Measurements from ENCODE around the gene COX7B2. TPM values are rescaled to one million over a fixed set of nuclear protein-coding genes. Genes with fewer than 3 reads are reported as not detected.

Gene COX7B2
- total RNA-seq, 1 experiment from 2014 or later = not detected

DNA sequence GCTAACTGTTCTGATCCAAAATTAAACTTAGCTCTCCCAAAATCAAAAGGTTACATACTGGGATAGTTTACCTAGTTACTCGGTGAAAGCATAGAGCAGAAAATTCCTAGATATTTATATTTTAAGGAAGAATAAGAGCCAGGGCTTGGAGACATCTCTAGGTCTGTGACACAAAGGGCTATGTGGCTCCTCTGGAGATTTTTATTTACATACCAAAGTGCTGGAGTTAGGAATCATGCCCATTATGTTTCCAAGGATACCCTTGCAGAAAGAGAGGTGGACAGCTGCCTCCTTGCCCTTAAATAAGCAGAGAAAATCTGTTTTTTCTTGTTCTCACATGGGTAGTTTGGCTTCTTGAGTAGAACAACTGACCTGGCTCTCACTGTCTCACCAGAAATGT, 9.0 kb downstream of the COX7B2 start:
- DNase-seq (ENCODE audit: low spot score) = no peak
- in situ Hi-C loops (cut with HindIII; ENCODE audit: low sequenced_read_pairs) = no loop called here

DNA sequence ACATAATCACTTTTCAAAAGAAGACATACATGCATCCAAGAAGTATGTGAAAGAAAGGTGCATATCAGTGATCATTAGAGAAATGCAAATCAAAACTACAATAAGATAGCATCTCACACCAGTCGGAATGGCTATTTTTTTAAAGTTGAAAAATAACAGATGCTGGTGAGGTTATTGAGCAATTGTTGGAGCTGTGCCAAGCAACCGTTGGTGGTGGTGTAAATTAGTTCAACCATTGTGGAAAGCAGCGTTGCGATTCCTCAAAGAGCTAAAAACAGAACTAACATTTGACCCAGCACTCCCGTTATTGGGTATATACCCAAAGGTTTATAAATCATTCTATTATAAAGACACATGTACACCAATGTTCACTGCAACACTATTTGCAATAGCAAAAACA, 14.2 kb downstream of the COX7B2 start:
- no peak for DNase-seq (ENCODE audit: low spot score)
- in situ Hi-C loops (cut with HindIII; ENCODE audit: low sequenced_read_pairs) = no loop called here

DNA sequence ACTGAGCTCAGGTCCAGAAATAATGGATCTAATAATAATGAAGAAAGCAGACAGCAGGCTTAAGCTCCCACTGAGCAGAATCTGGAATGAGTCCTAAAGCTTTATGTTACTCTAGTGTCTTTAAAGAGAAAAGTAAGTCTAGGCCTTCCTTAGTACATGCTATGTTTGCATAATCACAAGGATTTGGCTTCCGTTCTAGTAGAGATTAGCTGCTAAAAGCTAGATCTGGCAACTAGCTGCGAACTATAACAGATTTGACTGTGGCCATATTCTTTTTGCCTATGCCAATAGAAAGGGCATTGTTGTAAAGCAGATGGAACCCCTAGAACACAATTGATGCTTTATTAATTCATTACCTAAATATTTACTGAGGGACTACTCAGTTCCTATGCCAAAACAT, 19.0 kb downstream of the COX7B2 start:
- DNase-seq (ENCODE audit: low spot score) = no peak
- in situ Hi-C loops (cut with HindIII; ENCODE audit: low sequenced_read_pairs) = no loop called here

DNA sequence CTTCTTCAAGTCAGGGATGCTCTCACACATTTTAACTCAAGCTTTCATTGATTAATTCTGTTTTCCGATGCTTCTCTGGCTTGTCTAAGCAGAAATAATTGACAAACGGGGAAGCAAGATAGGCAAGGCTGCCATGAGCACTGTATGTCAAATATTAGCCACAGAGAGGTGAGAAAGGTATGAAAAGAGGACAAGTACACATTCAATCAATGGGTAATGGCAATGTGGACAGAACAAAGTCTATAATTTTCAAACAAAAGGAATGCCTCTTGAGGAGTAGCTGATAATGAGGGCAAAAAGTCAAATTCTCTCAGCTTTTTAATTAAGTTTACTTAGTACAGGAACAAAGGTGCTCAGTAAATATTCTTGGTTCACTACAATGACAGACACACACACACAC, 19.6 kb downstream of the COX7B2 start:
- DNase-seq (ENCODE audit: low spot score) = no peak
- in situ Hi-C loops (cut with HindIII; ENCODE audit: low sequenced_read_pairs) = no loop called here

DNA sequence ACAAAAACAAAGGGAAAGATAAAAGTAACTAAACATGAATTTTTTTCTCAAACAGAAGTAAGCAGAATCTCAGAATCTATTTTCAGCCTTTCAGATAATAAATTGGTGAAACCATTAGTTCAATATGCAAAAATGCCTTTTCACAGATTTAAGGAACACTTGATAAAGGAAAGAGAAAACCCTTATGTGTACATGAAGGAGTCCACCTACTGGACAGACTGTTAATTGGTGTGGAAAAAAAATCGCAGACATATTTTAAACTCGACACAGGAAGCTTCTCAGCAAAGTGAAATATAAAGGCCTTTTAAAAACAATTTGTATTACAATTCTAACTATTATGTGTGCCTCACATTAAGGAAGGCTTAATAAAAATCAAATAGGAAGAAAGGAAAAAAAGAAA, 22.3 kb downstream of the COX7B2 start:
- in situ Hi-C loops (cut with HindIII; ENCODE audit: low sequenced_read_pairs) = no loop called here
- DNase-seq (ENCODE audit: low spot score) = no peak

DNA sequence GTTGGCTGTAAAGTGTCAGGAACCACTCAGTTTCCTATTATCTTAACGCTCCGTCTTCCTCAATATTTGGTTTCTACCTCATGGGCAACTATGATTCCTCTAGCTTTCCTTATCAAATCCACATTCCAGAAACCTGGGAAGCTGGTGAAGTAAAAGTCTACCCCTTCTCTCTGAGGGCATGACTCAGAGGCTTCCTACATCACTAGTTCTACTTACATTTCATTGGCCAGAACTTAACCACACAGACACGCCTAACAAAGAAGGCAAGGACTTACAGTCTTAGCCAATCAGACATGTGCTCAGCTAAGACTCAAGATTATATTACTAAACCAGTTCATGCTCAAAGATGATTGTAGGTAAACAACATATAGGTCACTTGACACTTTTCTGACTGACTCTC, 30.4 kb downstream of the COX7B2 start:
- DNase-seq (ENCODE audit: low spot score) = no peak
- in situ Hi-C loops (cut with HindIII; ENCODE audit: low sequenced_read_pairs) = no loop called here

DNA sequence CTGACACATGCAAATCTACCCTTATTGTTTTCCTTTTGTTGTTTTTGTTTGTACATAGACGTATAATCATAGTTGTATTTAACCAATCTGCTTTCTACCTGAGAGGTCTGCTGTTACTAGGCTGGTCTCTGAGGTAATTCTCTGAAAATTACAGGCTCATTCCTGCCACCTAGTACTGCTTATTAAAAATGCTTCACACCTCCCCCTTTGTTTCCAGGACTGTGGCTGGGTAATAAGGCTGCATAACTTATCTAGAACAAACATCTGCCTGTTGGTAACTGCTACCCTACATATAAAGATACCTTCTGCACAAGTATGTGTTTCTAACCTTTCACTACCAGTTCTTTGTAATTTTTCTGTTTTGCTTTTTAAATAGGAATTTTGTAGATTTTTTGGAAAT, 34.2 kb downstream of the COX7B2 start:
- no peak for DNase-seq (ENCODE audit: low spot score)
- in situ Hi-C loops (cut with HindIII; ENCODE audit: low sequenced_read_pairs) = no loop called here

DNA sequence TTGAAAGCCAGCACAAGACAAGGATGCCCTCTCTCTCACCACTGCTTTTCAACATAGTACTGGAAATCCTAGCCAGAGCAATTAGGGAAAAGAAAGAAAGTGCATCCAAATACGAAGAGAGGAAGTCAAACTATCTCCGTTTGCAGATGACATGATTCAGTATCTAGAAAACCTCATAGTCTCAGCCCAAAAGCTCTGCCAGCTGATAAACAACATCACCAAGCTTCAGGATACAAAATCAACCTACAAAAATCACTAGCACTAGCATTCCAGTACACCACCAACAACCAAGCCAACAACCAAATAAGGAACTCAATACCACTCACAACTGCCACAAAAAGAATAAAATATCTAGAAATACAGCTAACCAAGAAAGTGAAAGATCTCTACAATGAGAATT, 38.6 kb downstream of the COX7B2 start:
- no peak for DNase-seq (ENCODE audit: low spot score)
- in situ Hi-C loops (cut with HindIII; ENCODE audit: low sequenced_read_pairs) = no loop called here

DNA sequence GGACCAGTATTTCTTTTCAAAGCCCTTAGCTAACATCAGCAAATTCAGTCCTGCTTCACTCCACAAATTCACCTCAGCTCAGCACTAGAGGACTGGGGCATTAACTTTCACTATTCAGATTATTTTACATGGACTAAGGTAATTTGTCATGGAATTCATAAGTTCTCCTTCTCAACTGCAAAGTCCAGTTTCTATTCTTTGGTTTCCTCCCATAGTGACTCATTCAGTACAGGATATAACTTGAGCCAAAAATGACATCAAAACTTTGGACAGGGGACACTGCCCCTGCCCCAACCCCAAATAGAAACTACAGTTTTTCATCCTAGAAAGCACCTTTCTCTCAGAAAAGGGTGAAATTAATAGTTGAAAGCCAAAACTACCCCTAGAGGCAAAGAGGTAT, 52.7 kb downstream of the COX7B2 start:
- in situ Hi-C loops (cut with HindIII; ENCODE audit: low sequenced_read_pairs) = no loop called here
- DNase-seq (ENCODE audit: low spot score) = no peak

DNA sequence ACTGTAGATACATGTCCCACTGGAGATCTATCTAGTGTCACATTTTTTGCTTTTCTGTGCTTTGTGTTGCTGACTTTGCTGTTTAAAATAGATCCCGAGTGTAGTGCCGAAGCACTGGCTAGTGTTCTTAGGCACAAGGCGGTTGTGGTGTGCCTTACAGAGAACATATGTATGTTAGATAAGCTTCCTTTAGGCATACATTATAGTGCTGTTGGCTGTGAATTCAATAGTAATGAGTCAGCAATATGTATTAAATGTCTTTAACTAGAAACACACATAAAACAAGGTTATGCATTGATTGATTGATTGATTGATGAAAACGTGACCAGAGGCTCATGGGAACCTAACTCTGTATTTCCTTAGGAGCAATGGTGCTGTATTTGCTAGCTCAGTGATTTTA, 56.2 kb downstream of the COX7B2 start:
- in situ Hi-C loops (cut with HindIII; ENCODE audit: low sequenced_read_pairs) = no loop called here
- no peak for DNase-seq (ENCODE audit: low spot score)

DNA sequence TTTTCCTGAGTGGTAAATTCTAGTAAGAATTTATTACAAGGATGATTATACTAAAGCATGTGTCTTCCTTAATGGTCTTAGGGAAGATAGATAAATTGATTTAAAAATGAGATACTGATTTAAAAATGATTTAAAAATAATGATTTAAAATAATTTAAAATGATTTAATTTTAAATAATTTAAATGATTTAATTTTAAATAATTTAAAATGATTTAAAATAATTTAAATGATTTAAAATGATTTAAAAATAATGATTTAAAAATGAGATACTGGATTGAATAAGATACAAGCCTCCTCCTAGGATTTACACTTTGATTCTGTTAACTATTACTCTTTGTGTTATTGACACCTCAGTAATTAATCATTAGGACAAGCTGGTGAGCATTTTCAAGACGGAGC, 59.0 kb downstream of the COX7B2 start:
- in situ Hi-C loops (cut with HindIII; ENCODE audit: low sequenced_read_pairs) = no loop called here
- no peak for DNase-seq (ENCODE audit: low spot score)

DNA sequence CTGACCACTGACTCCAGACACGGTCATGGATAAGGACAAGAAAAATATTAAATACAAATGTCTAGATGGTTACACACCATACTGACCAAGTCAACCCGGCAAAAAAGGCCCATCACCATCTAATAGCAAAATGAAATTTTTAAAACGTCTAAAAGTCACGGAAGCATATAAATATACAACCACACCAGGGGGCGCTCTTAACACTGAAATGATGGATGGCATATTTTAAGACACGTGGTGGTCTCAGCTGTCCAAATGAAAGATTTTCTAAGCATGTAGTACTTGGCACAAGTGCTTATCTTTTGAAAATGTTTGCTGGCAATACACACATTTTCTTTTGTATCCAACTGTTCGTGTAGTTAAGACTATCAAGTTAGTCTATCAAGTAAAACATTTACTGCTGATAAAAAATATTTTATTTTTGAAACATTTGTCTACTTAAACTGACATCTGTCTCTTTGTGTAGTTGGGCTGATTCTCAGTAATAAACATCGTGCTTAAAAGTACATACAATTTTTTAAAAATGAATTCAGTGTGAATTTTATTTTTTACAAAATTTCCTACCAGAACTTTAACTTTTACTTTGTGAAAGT, 64.6 kb downstream of the COX7B2 start:
- in situ Hi-C loops (cut with HindIII; ENCODE audit: low sequenced_read_pairs) = no loop called here
- DNase-seq (ENCODE audit: low spot score) = peak; percentile 44

DNA sequence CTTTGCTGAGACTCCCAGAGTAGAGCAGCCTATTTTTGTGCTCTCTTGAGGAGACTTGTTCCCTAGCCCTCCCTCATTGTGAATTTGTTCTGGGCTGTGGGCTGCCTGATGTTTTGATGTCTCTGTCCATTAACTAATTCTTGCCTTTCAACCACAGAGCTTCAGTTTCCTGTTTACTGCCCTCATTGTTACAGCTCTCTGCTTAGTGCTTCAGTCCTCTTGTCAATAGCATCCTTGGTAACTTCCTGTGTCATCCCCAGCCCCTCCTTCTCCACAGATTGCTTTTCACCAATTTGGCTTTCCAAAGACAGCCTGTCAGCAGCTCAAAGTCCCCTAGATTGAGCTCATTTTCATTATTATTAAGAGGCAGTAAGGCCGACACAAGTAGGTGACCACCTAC, 69.9 kb downstream of the COX7B2 start:
- peak; percentile 17 for DNase-seq (ENCODE audit: low spot score)
- in situ Hi-C loops (cut with HindIII; ENCODE audit: low sequenced_read_pairs) = no loop called here

DNA sequence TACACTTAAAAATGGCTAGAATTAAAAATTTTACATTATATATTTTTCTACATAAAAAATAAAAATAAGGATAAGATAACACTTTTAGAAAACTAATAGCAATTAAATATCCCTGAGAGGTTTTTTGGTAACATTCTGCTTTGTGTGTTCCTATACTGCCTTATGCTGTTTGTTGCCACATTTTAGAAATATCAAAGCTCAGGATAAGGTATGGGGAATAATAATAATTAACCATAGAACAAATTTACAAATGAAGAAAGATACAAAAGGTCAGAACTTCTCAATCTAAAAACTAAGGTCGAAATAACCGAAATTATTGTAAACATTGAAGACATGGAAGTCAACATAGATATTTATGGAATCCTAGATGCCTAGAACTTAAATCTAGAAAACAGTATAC, 71.4 kb downstream of the COX7B2 start:
- in situ Hi-C loops (cut with HindIII; ENCODE audit: low sequenced_read_pairs) = no loop called here
- no peak for DNase-seq (ENCODE audit: low spot score)

DNA sequence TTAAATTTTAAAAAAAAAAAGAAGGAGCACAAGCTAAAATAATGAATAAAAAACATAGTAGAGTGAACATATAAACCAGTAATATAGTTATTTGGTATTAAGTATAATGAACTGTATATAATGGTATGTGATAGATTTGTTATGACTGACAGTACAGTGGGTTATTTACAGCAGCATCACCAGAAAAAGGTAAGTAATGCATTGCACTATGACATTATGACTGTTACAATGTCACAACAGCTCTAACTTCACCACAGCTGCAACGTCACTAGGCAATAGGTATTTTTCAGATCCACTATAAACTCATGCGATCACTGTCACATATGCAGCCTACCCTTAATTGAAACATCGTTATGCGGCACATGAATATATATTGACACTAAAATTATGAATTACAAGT, 72.5 kb downstream of the COX7B2 start:
- no peak for DNase-seq (ENCODE audit: low spot score)
- in situ Hi-C loops (cut with HindIII; ENCODE audit: low sequenced_read_pairs) = no loop called here

DNA sequence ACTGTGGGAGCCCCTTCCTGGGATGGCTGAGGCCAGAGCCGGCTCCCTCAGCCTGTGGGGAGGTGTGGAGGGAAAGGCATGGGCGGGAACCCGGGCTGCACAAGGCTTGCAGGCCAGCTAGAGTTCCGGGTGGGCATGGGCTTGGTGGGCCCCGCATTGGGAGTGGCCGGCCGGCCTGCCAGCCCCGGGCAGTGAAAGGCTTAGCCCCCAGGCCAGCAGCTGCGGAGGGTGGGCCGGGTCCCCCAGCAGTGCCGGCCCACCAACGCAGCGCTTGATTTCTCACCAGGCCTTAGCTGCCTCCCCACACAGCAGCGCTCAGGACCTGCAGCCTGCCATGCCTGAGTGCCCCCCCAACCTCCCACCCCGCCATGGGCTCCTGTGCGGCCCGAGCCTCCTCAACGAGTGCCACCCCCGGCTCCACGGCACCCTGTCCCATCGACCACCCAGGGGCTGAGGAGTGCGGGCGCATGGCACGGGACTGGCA, 78.0 kb downstream of the COX7B2 start:
- in situ Hi-C loops (cut with HindIII; ENCODE audit: low sequenced_read_pairs) = no loop called here
- no peak for DNase-seq (ENCODE audit: low spot score)

DNA sequence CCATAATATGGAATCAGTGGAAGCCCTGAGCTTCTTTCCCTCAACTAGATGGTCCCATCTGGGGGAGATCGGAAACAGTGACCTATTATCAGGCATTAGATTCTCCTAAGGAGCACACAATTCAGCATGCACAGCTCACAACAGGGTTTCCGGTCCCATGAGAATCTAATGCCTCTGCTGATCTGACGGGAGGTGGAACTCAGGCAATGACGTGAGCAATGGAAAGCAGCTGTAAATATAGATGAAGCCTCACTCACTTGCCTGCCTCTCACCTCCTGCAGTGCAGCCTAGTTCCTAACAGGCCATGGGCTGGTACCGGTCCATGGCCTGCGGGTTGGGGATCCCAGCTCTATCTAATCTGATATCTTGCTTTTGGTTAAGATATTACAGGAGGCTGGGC, 88.9 kb downstream of the COX7B2 start:
- DNase-seq (ENCODE audit: low spot score) = no peak
- in situ Hi-C loops (cut with HindIII; ENCODE audit: low sequenced_read_pairs) = no loop called here

DNA sequence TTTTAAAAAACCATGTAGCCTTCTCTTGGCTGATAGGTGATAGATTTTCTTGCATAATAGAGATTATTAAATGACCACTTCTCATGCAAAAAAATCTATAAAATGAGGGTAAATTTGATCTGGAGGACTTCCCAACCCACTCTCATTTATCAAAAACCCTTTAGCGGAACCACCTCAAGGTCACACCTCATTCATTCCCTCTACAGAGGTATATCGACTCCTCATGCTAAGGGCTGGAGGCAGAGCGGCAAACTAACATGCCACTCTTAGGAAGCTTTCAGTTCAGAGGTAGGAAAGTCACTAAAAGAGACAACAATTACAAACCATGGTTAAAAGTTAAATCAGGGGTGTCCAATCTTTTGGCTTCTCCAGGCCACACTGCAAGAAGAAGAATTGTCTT, 90.0 kb downstream of the COX7B2 start:
- in situ Hi-C loops (cut with HindIII; ENCODE audit: low sequenced_read_pairs) = no loop called here
- DNase-seq (ENCODE audit: low spot score) = no peak

DNA sequence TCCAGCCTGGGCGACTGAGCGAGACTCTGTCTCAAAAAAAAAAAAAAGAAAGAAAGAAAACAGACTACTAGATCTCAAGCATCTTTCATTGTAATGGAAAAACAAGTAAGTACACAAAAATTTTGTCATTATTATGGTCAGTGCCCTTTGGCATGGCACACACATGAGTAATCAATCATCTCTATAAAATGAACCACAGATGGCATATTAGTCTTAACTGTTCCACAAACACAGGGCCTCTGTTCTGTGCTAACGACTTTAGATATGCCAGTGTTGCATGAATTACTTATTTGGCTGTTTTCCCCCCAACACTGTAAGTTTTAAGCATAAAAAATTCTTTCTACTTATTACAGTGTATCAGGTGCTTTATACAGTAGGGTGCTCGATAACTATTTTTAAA, 90.4 kb downstream of the COX7B2 start:
- DNase-seq (ENCODE audit: low spot score) = no peak
- in situ Hi-C loops (cut with HindIII; ENCODE audit: low sequenced_read_pairs) = no loop called here

DNA sequence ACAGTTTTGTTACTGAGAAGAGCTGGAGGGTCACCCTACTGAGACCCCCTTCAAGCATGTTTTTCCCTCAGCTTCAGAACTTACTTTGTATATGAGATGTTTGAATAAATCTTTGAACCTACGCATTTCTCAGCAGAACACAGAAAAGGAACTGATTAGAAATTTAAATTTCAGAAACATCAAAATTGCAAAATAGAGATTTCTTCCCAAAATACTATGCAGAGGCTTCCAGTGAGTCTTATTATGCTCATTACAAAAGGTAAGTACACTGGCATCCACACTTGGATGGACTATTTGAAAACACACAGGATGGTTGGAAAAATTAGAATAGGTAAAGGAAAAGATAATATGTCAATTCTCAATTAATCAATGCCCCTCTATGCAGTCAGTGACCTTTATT, 91.2 kb downstream of the COX7B2 start:
- DNase-seq (ENCODE audit: low spot score) = no peak
- in situ Hi-C loops (cut with HindIII; ENCODE audit: low sequenced_read_pairs) = no loop called here

DNA sequence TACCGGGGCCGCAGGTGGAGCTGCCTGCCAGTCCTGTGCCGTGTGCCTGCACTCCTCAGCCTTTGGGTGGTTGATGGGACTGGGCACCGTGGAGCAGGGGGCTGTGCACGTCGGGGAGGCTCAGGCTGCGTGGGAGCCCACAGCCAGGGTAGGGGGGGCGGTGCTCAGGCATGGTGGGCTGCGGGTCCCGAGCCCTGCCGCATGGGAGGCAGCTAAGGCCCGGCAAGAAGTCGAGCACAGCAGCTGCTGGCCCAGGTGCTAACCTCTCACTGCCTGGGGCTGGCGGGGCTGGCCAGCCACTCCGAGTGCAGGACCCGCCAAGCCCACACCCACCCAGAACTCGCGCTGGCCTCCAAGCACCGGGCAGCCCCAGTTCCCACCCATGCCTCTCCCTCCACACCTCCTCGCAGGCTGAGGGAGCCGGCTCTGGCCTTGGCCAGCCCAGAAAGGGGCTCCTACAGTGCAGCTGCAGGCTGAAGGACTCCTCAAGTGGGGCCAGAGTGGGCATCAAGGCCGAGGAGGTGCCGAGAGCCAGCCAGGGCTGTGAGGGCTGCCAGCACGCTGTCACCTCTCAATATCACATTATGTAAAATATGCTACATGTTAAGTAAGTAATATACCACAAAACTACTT, 104.1 kb downstream of the COX7B2 start:
- in situ Hi-C loops (cut with HindIII; ENCODE audit: low sequenced_read_pairs) = no loop called here
- DNase-seq (ENCODE audit: low spot score) = no peak
